Left lobe of liver (tissue), 2 donors: ENCODE results near the gene GAS5. TPM values are rescaled to one million over a fixed set of nuclear protein-coding genes. Genes with fewer than 3 reads are reported as not detected.

Experiments used
- ATAC-seq: fragments of 200-7000 bp; cut with Tn5 transposase; one replicate; pipeline ENCODE4 v1.9.1; 2020; ENCODE audit warnings: mild to moderate bottlenecking, moderate library complexity
- DNase-seq: peaks from one replicate; pipeline ENCODE4 v3.0.0-alpha.2; 2020; ENCODE audit warnings: low spot score
- total RNA-seq: library from RNA; stranded (reverse); gene quantifications from one replicate; pipeline ENCODE4 v1.2.1, GENCODE V29; 2021
- donor health status: DM: no; HTN: no; CAD: no; lungs with moderate emphysema.
- donor health status: DM: no; HTN: yes; CAD: no.

GAS5 gene
- total RNA-seq, 1 donor from 2014 or later, result 52.0 TPM

DNA sequence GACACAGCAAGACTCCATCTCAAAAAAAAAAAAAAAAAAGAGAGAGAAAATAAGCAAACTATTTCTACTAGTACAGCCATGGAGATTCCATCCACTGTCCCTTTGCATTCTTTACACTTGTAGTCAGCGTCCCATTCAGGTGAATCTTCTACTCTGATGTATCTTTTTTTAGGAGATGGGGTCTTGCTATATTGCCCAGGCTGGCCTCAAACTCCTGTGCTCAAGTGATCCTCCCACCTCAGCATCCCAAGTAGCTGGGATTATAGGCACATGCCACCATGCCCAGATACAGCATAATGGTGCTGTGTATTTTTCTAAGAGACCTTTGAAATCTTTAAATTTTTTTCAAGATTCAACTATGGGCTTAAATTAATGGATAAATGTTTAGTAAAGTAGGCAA, 35.0 kb downstream of the GAS5 start:
- DNase-seq (no peak), ATAC-seq (no peak)

DNA sequence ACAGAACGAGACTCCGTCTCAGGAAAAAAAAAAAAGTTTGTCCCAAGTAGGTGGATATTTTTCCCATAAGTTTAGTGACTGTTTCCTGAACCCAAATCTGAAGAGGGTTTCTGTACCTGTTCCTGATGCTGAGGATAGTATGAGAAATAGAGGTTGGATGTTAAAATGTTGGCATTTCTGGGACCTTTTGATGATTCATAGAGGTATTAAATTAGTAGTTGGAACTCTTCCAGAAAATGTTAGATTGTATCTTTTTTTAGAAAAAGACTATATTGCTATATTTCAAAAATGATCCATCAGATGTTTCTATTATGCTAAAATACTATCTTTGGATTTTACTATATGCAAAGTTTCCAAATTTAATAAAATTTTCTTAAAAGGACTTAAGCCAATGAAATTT, 40.2 kb downstream of the GAS5 start:
- no peak for DNase-seq

DNA sequence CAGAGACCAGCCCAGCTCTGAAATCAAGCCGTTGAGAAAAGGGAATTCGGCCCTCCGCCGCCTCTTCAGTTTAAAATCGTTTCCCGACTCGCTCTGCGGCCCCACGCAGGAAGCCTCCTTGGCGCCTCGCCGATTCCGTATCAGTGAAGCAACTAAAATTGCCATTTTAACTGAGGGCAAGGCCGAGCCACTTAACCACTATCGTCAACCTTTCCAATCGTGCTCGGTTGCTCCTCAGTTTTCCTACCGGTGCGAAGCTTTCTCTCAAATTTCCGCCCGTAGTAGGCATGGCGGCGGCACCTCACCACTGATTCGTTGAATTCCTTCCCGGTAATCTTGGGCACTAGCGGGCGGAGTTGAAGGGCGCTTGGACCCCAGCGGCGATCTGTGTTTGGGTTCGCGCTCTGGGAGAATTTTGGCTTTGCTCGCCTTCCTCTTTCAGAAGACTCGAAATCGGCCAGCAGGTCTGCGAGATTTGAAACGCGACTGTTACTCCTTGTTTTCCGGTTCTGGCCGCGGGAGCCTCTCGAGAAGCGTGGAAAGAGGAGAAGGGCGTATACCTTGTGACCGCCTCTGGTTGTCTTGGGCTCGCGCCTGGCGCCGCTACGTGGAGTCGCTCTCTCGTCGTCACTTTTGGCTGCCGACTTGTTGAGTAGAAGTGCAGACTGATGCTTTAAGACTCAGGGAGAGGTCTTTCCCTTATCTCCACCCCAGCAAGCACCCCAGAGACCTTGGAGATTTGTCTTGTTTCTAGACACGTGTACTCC, 43.3 kb downstream of the GAS5 start, which contains the start of the genes CENPL and DARS2:
CENPL (minus strand) TSS at position 569 of the 767 bp plus-strand sequence. CDS start 13,584 bp downstream, outside the sequence.
DARS2 (plus strand) TSS at position 359 of the 767 bp plus-strand sequence. CDS start 557 bp downstream, outside the sequence.
- DNase-seq, result peak; percentile 97
- peak; percentile 97 for ATAC-seq

More for the DNA sequence above, 40.2 kb downstream of the GAS5 start:
- ATAC-seq, result no peak

DNA sequence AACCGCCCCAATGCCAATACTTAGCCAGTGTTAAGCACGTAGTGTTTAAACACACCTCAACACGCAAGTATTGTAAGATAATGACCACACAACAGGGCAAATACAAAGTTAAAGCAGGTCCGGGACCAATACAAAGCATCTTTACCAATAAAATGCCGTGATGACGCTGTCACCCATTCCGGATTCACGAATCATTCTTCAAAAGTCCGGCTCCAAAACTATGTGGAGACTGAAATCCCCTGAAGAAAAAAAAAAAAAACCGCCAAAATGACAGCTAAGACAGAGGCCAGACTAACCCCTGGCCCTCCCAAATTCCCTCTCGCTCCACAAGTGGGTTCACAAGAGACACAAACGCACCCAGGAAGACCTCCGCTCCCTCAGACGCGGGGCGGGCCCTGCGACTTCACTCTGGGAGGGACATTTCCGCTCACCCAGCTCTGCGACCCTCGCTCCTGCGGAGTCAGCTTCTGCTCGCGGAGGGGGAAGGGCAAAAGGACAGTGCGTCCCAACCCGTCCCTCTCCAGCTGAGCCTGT, 43.9 kb downstream of the GAS5 start:
- ATAC-seq, result no peak
- no peak for DNase-seq

DNA sequence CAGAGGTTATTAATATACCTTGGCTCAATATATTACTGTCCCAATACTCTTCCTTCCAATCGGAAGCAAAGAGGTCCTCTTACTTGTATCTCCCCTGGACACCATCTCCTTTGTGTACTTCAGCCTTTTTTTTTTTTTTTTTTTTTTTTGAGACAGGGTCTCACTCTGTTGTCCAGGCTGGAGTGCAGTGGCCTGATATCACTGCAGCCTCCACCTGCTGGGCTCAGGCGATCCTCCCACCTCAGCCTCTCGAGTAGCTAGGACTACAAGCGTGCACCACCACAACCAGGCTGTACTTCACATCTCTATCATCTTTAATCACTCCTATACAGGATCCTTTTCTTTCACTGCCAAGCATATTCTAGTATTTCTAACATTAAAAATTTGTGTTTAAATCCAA, 46.1 kb downstream of the GAS5 start:
- ATAC-seq, result no peak

DNA sequence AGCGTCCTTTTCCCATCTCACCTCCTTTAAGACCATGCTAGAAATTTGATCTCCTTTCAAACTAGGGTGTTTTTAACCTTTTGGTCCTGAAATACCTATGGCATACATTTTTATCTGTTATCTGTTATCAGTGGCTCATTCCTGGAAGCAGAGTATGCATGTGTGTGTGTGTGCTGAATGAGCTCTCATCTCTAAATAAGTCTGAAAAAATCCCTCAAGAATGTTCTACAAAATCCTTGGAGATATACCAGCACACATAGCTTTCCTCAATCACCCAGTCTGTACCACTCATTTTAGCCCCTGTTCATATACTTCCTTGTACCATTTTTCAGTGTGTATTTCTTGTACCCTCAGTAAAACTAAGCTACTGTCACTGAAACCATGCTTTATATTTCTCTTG, 49.3 kb downstream of the GAS5 start:
- DNase-seq (no peak), ATAC-seq (no peak)

More for the DNA sequence above, 46.1 kb downstream of the GAS5 start:
- no peak for DNase-seq

Other genes with a start within 250 kb of the GAS5 start
- gene TEX50, start 232.7 kb downstream of the GAS5 start, total RNA-seq, result not detected
- not detected for gene ANKRD45, start 198.1 kb downstream of the GAS5 start, total RNA-seq
- gene KLHL20, start 153.0 kb downstream of the GAS5 start, total RNA-seq, result 13.2 TPM
- 11.1 TPM for gene DARS2, start 43.3 kb downstream of the GAS5 start, total RNA-seq
- 1.1 TPM for gene CENPL, start 43.1 kb downstream of the GAS5 start, total RNA-seq
- gene ZBTB37, start 391 bp upstream of the GAS5 start, total RNA-seq, result 4.7 TPM
- 2,515 TPM for gene SERPINC1, start 49.3 kb upstream of the GAS5 start, total RNA-seq
- 16.9 TPM for gene RC3H1, start 154.4 kb upstream of the GAS5 start, total RNA-seq